H9 (cell line): Measurements from ENCODE around the gene PCSK6. TPM values are rescaled to one million over a fixed set of nuclear protein-coding genes. Genes with fewer than 3 reads are reported as not detected.

Source experiments
- DNase-seq: peaks from one replicate; pipeline ENCODE4 v3.0.0-alpha.2; 2017
- H2AFZ ChIP-seq: one replicate; pipeline ENCODE4 v1.6.1; 2013; ENCODE audit warnings: mild to moderate bottlenecking, low read length, control low read depth, moderate library complexity
- H2AK5ac ChIP-seq: 2 replicates; pipeline ENCODE4 v1.6.1; 2013; ENCODE audit warnings: low read length, control low read depth, mixed read lengths; ENCODE audit not compliant: insufficient read length
- H2BK120ac ChIP-seq: one replicate; pipeline ENCODE4 v1.6.1; 2013; ENCODE audit warnings: low read depth, mild to moderate bottlenecking, low read length, control low read depth, inconsistent platforms; ENCODE audit not compliant: poor library complexity, severe bottlenecking
- H2BK12ac ChIP-seq: 2 replicates; pipeline ENCODE4 v1.6.1; 2013; ENCODE audit warnings: low read length, control low read depth, mixed read lengths, low read depth; ENCODE audit not compliant: insufficient read length
- H2BK15ac ChIP-seq: 2 replicates; pipeline ENCODE4 v1.6.1; 2013; ENCODE audit warnings: low read depth, low read length, control low read depth
- H2BK20ac ChIP-seq: one replicate; pipeline ENCODE4 v1.6.1; 2013; ENCODE audit warnings: low read depth, mild to moderate bottlenecking, low read length, control low read depth, inconsistent platforms; ENCODE audit not compliant: poor library complexity, severe bottlenecking
- H2BK5ac ChIP-seq: 2 replicates; pipeline ENCODE4 v1.6.1; 2013; ENCODE audit warnings: low read length, control low read depth, mixed read lengths; ENCODE audit not compliant: insufficient read length
- H3K14ac ChIP-seq: 2 replicates; pipeline ENCODE4 v1.6.1; 2013; ENCODE audit warnings: low read length, control low read depth; ENCODE audit not compliant: insufficient read depth
- H3K18ac ChIP-seq: 2 replicates; pipeline ENCODE4 v1.6.1; 2013; ENCODE audit warnings: low read depth, mild to moderate bottlenecking, mixed read lengths, low read length, control low read depth; ENCODE audit not compliant: insufficient read length
- H3K23ac ChIP-seq: 2 replicates; pipeline ENCODE4 v1.6.1; 2013; ENCODE audit warnings: low read length, control low read depth, mixed read lengths, low read depth; ENCODE audit not compliant: insufficient read length
- H3K23me2 ChIP-seq: 2 replicates; pipeline ENCODE4 v1.6.1; 2013; ENCODE audit warnings: low read depth, mild to moderate bottlenecking, mixed read lengths, low read length, control low read depth; ENCODE audit not compliant: insufficient read length, poor library complexity, severe bottlenecking
- H3K27ac ChIP-seq: 2 replicates; pipeline ENCODE4 v1.5.1; 2013; ENCODE audit warnings: low read length, control low read depth, mixed read lengths, low read depth; ENCODE audit not compliant: insufficient read length
- H3K27me3 ChIP-seq: 2 replicates; pipeline ENCODE4 v1.6.1; 2013; ENCODE audit warnings: low read length, control low read depth, inconsistent platforms; ENCODE audit not compliant: insufficient read depth
- H3K4ac ChIP-seq: 2 replicates; pipeline ENCODE4 v1.6.1; 2013; ENCODE audit warnings: low read depth, mild to moderate bottlenecking, control low read depth, inconsistent platforms, low read length, moderate library complexity
- H3K4me1 ChIP-seq: 2 replicates; pipeline ENCODE4 v1.6.1; 2013; ENCODE audit warnings: low read length, control low read depth, inconsistent platforms; ENCODE audit not compliant: insufficient read depth
- H3K4me2 ChIP-seq: 2 replicates; pipeline ENCODE4 v1.6.1; 2013; ENCODE audit warnings: low read length, control low read depth, mixed read lengths; ENCODE audit not compliant: insufficient read length, insufficient read depth
- H3K56ac ChIP-seq: 2 replicates; pipeline ENCODE4 v1.6.1; 2013; ENCODE audit warnings: low read depth, mild to moderate bottlenecking, mixed read lengths, low read length, control low read depth; ENCODE audit not compliant: insufficient read length
- H3K79me1 ChIP-seq: 2 replicates; pipeline ENCODE4 v1.6.1; 2013; ENCODE audit warnings: low read depth, mild to moderate bottlenecking, moderate library complexity, low read length, control low read depth, inconsistent platforms; ENCODE audit not compliant: insufficient read depth, poor library complexity, severe bottlenecking
- H3K79me2 ChIP-seq: 2 replicates; pipeline ENCODE4 v1.6.1; 2013; ENCODE audit warnings: low read length, control low read depth, inconsistent platforms; ENCODE audit not compliant: insufficient read depth
- H3K9ac ChIP-seq: 2 replicates; pipeline ENCODE4 v1.6.1; 2013; ENCODE audit warnings: low read length, control low read depth, mixed read lengths; ENCODE audit not compliant: insufficient read length; ENCODE audit errors: extremely low read depth
- H3K9me3 ChIP-seq: one replicate; pipeline ENCODE4 v1.6.1; 2013; ENCODE audit warnings: low read depth, low read length, inconsistent platforms; ENCODE audit not compliant: control insufficient read depth
- H3T11ph ChIP-seq: one replicate; pipeline ENCODE4 v1.6.1; 2013; ENCODE audit warnings: mild to moderate bottlenecking, low read length, control low read depth, inconsistent platforms
- H4K20me1 ChIP-seq: one replicate; pipeline ENCODE4 v1.6.1; 2013; ENCODE audit not compliant: control insufficient read depth, insufficient read length, insufficient read depth
- H4K5ac ChIP-seq: 2 replicates; pipeline ENCODE4 v1.6.1; 2013; ENCODE audit warnings: low read depth, mild to moderate bottlenecking, mixed read lengths, low read length, control low read depth; ENCODE audit not compliant: insufficient read length
- H4K8ac ChIP-seq: replicated peaks from 2 replicates; pipeline ENCODE4 v1.6.1; 2013; ENCODE audit warnings: low read length, control low read depth, mixed read lengths, low read depth; ENCODE audit not compliant: insufficient read length
- H4K91ac ChIP-seq: 2 replicates; pipeline ENCODE4 v1.6.1; 2013; ENCODE audit warnings: low read depth, mild to moderate bottlenecking, moderate library complexity, mixed read lengths, low read length, control low read depth; ENCODE audit not compliant: insufficient read length
- H3K27ac Mint-ChIP-seq, 3 experiments: 2 replicates in 2 of 3; 3 replicates in 1 of 3; pipeline ENCODE4 v1.8.0; 2020 to 2021; ENCODE audit warnings: mixed read lengths in 3 of 3, mild to moderate bottlenecking in 1 of 3, moderate library complexity in 1 of 3
- H3K27me3 Mint-ChIP-seq: 2 replicates; pipeline ENCODE4 v1.8.0; 2021; ENCODE audit warnings: low read depth, mild to moderate bottlenecking, moderate library complexity, mixed read lengths
- H3K36me3 Mint-ChIP-seq, 3 experiments: 2 replicates in 2 of 3; 3 replicates in 1 of 3; pipeline ENCODE4 v1.8.0; 2020 to 2021; ENCODE audit warnings: low read depth in 3 of 3, mixed read lengths in 3 of 3; ENCODE audit not compliant: insufficient read depth in 1 of 3
- H3K4me1 Mint-ChIP-seq, 2 experiments: 2 replicates each; pipeline ENCODE4 v1.8.0; 2020; ENCODE audit warnings: mixed read lengths in 2 of 2
- H3K4me3 Mint-ChIP-seq, 2 experiments: 2 replicates in 1 of 2; 3 replicates in 1 of 2; pipeline ENCODE4 v1.8.0; 2020 to 2021; ENCODE audit warnings: mild to moderate bottlenecking in 2 of 2, mixed read lengths in 2 of 2, moderate library complexity in 1 of 2
- H3K9me3 Mint-ChIP-seq, 2 experiments: 2 replicates in 1 of 2; 3 replicates in 1 of 2; pipeline ENCODE4 v1.8.0; 2020; ENCODE audit warnings: mild to moderate bottlenecking in 2 of 2, mixed read lengths in 2 of 2, moderate library complexity in 1 of 2
- CTCF ChIP-seq: fragments of 200-600 bp; sonication (generic); conservative IDR thresholded peaks from 3 replicates; pipeline ENCODE4 v1.8.0; 2021; ENCODE audit warnings: antibody characterized with exemption, mild to moderate bottlenecking
- WGBS: extraction: QIAGEN DNeasy Blood & Tissue Kit; methylation state at CpG from one replicate; pipeline ENCODE4 v1.1.7; 2013; ENCODE audit warnings: missing lambda C conversion rate, low lambda C conversion rate, mixed read lengths; ENCODE audit not compliant: insufficient read length; ENCODE audit errors: extremely low coverage; 5-methylcytosine and 5-hydroxymethylcytosine counted together
- total RNA-seq: library from RNA; stranded (reverse); gene quantifications from 2 replicates; pipeline ENCODE4 v1.2.1, GENCODE V29; 2021

Gene PCSK6
- total RNA-seq, 1 experiment from 2014 or later, result 4.0 TPM

- Histone ChIP-seq H2AK5ac (no peak overlapping the region), H2BK15ac (no peak overlapping the region), H3K23me2 (no peaks in the 10 kb centered on the region), H2BK120ac (no peak overlapping the region), H2BK5ac (no peak overlapping the region), H3K27me3 (no peaks in the 10 kb centered on the region), H3K79me1 (no peaks in the 10 kb centered on the region), H3K23ac (no peak overlapping the region), H3K79me2 (no peaks in the 10 kb centered on the region), H2AFZ (no peak overlapping the region), H3K18ac (no peak overlapping the region), H3K9me3 (no peaks in the 10 kb centered on the region), H3K27ac (no peak overlapping the region), H3K4me2 (no peak overlapping the region), H4K8ac (no peak overlapping the region), H3K9ac (no peak overlapping the region), H3K4ac (no peak overlapping the region), H2BK12ac (no peak overlapping the region), H3K4me1 (no peaks in the 10 kb centered on the region; the same call in 1 of the 2 replicates), H4K5ac (no peak overlapping the region), H4K20me1 (no peaks in the 10 kb centered on the region), H3T11ph (no peak overlapping the region), H3K56ac (no peak overlapping the region), H2BK20ac (no peak overlapping the region), H4K91ac (no peak overlapping the region), H3K14ac (no peak overlapping the region)
- no peak for TF ChIP-seq CTCF
- Mint-ChIP-seq H3K27me3 (peaks cover 10% of the 10 kb centered on the region), H3K36me3 (peaks cover 0 to 9% (median 0%) of the 10 kb centered on the region in 3 experiments; a peak in 3 of 7 replicates), H3K9me3 (peaks cover 9 to 10% of the 10 kb centered on the region in 2 experiments; a peak in 4 of 5 replicates), H3K4me3 (no peak overlapping the region), H3K4me1 (peaks cover 16 to 23% of the 10 kb centered on the region in 2 experiments), H3K27ac (no peak overlapping the region)
- DNase-seq, result no peak
- WGBS, result no CpG with 5 or more reads among the region's 12 CpGs
Measured at GRCh38 chr15:101348643-101349042, 140.9 kb downstream of the PCSK6 start.
